ENCODE measurements around the gene RBM15. TPM values are rescaled to one million over a fixed set of nuclear protein-coding genes. Genes with fewer than 3 reads are reported as not detected.

Gene RBM15
- total RNA-seq, 1 experiment from 2014 or later: 32.1 TPM

- DNase-seq (ENCODE audit: low read depth, low spot score) (no peak), ATAC-seq (no peak)
- ChIA-PET CTCF (no interaction called here), POLR2A (no interaction called here)
- H3K9me3 ChIP-seq (ENCODE audit: control insufficient read depth, insufficient read depth, low read depth, low read length): no peaks in the 10 kb centered on the region
- H3K4me3 ChIP-seq (ENCODE audit: low read depth in 2 of 2, low read length in 2 of 2): no peak overlapping the region
- intact Hi-C loops (cut with micrococcal nuclease; ENCODE audit: unreplicated experiment) (no loop called here), in situ Hi-C loops (cut with HindIII; ENCODE audit: low pct_unique_long_range_greater_than_20kb, low sequenced_read_pairs) (no loop called here)
- peaks cover 2% of the 10 kb centered on the region; the same call in 1 of the 2 replicates for H3K27me3 ChIP-seq (ENCODE audit: control insufficient read depth, insufficient read depth, low read length)
- no peak overlapping the region for H3K27ac ChIP-seq (ENCODE audit: low read length)
- TF ChIP-seq, protein P1, sequence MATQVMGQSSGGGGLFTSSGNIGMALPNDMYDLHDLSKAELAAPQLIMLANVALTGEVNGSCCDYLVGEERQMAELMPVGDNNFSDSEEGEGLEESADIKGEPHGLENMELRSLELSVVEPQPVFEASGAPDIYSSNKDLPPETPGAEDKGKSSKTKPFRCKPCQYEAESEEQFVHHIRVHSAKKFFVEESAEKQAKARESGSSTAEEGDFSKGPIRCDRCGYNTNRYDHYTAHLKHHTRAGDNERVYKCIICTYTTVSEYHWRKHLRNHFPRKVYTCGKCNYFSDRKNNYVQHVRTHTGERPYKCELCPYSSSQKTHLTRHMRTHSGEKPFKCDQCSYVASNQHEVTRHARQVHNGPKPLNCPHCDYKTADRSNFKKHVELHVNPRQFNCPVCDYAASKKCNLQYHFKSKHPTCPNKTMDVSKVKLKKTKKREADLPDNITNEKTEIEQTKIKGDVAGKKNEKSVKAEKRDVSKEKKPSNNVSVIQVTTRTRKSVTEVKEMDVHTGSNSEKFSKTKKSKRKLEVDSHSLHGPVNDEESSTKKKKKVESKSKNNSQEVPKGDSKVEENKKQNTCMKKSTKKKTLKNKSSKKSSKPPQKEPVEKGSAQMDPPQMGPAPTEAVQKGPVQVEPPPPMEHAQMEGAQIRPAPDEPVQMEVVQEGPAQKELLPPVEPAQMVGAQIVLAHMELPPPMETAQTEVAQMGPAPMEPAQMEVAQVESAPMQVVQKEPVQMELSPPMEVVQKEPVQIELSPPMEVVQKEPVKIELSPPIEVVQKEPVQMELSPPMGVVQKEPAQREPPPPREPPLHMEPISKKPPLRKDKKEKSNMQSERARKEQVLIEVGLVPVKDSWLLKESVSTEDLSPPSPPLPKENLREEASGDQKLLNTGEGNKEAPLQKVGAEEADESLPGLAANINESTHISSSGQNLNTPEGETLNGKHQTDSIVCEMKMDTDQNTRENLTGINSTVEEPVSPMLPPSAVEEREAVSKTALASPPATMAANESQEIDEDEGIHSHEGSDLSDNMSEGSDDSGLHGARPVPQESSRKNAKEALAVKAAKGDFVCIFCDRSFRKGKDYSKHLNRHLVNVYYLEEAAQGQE (IDR thresholded peaks at IDR 0.05; ENCODE audit: insufficient read depth in 1 of 2, low read depth in 2 of 2, low read length in 1 of 2): no peak
- TF ChIP-seq POLR2AphosphoS5 (IDR thresholded peaks at IDR 0.05; ENCODE audit: low read depth, low read length) (no peak), SIN3A (IDR thresholded peaks at IDR 0.05; ENCODE audit: borderline replicate concordance, insufficient read depth, low read depth, low read length) (no peak), TCF7L2 (IDR thresholded peaks at IDR 0.05; ENCODE audit: low read depth, low read length) (no peak)
- no peaks in the 10 kb centered on the region for H3K4me1 ChIP-seq (ENCODE audit: control insufficient read depth, insufficient read depth, low read length)
- BruUV-seq (replicated peaks): no TSS peak
- no peaks in the 10 kb centered on the region for H3K36me3 ChIP-seq (ENCODE audit: control insufficient read depth, insufficient read depth, low read length)
Observed at GRCh38 chr1:110302836-110303235, 36.3 kb upstream of the RBM15 start.

- DNase-seq (ENCODE audit: low read depth, low spot score) (no peak), ATAC-seq (no peak)
- ChIA-PET CTCF (no interaction called here), POLR2A (no interaction called here)
- TF ChIP-seq SIN3A (IDR thresholded peaks at IDR 0.05; ENCODE audit: borderline replicate concordance, insufficient read depth, low read depth, low read length) (no peak), TCF7L2 (IDR thresholded peaks at IDR 0.05; ENCODE audit: low read depth, low read length) (no peak), CTCF (IDR thresholded peaks at IDR 0.05) (no peak), POLR2AphosphoS5 (IDR thresholded peaks at IDR 0.05; ENCODE audit: low read depth, low read length) (no peak)
- TF ChIP-seq, protein P1 (IDR thresholded peaks at IDR 0.05; ENCODE audit: insufficient read depth in 1 of 2, low read depth in 2 of 2, low read length in 1 of 2): no peak
- no peaks in the 10 kb centered on the region for H3K9me3 ChIP-seq (ENCODE audit: control insufficient read depth, insufficient read depth, low read depth, low read length)
- no peak overlapping the region for H3K27ac ChIP-seq (ENCODE audit: low read length)
- no peak overlapping the region for H3K4me3 ChIP-seq (ENCODE audit: low read depth in 2 of 2, low read length in 2 of 2)
- H3K36me3 ChIP-seq (ENCODE audit: control insufficient read depth, insufficient read depth, low read length): no peaks in the 10 kb centered on the region
- no peaks in the 10 kb centered on the region for H3K4me1 ChIP-seq (ENCODE audit: control insufficient read depth, insufficient read depth, low read length)
- intact Hi-C loops (cut with micrococcal nuclease; ENCODE audit: unreplicated experiment): no loop called here
- H3K27me3 ChIP-seq (ENCODE audit: control insufficient read depth, insufficient read depth, low read length): no peaks in the 10 kb centered on the region; the same call in 1 of the 2 replicates
- no TSS peak for BruUV-seq (replicated peaks)
- in situ Hi-C loops (cut with HindIII; ENCODE audit: low pct_unique_long_range_greater_than_20kb, low sequenced_read_pairs): no loop called here
Observed at GRCh38 chr1:110305900-110306420, 33.2 kb upstream of the RBM15 start.
